ENCODE results near the gene AKAP13. TPM values are rescaled to one million over a fixed set of nuclear protein-coding genes. Genes with fewer than 3 reads are reported as not detected.

Gene AKAP13
- total RNA-seq, 1 experiment from 2014 or later: 49.6 TPM

DNA sequence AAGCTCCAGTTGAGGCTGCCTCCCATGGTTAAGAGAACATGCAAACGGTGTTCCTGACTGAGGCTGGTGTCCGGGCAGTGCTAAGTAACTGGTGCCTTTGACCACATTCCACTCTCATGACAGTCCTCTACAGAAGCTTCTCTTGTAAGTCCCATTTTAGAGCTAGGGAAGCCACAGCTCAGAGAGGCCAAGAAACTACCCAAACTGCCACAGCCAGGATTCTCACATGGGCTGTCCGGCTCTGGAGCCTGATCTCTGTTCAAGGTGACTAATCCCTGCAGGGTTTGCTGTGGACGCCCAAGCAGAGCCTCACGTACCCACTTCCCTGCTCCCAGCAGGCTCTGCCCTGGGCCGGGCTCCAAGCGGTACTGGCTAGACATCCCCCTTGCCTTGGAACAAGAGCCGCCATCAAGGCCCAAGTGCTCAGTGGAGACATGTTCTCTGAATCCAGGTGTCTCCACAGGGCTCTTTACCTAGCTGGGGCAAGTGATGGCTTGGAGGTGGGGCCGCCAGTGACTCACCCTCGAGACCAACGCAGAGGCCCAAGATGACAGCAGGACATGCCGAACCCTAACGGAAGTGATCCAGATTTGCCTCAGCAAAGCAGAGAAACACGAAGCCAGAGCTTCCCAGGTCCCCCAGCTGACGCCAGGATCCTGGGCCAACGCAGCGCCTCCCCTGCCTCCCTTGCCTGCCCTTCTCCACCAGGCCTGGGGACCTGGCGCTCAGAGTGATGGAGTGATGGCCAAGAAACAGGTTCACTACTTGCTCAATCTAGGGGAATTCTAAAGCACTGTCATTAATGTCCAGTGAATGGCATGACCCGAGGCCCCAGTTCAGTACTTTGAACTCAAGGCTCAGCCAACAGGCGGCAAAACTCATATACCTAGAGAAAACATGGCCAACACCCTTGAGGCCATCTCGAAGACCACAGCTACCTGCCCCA lies 390.0 kb downstream of the AKAP13 start:
- H3K4me1 Mint-ChIP-seq (ENCODE audit: low read depth, unreplicated experiment): no peaks in the 10 kb centered on the region
- H3K4me3 ChIP-seq (ENCODE audit: low read depth, low read length): no peak overlapping the region
- no peaks in the 10 kb centered on the region for H3K27me3 ChIP-seq (replicated peaks; ENCODE audit: control insufficient read depth, insufficient read depth, low read length)
- TF ChIP-seq, protein P1, sequence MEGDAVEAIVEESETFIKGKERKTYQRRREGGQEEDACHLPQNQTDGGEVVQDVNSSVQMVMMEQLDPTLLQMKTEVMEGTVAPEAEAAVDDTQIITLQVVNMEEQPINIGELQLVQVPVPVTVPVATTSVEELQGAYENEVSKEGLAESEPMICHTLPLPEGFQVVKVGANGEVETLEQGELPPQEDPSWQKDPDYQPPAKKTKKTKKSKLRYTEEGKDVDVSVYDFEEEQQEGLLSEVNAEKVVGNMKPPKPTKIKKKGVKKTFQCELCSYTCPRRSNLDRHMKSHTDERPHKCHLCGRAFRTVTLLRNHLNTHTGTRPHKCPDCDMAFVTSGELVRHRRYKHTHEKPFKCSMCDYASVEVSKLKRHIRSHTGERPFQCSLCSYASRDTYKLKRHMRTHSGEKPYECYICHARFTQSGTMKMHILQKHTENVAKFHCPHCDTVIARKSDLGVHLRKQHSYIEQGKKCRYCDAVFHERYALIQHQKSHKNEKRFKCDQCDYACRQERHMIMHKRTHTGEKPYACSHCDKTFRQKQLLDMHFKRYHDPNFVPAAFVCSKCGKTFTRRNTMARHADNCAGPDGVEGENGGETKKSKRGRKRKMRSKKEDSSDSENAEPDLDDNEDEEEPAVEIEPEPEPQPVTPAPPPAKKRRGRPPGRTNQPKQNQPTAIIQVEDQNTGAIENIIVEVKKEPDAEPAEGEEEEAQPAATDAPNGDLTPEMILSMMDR (IDR thresholded peaks at IDR 0.05; ENCODE audit: insufficient read depth in 1 of 2, low read depth in 1 of 2, low read length in 1 of 2, severe bottlenecking in 1 of 2, unreplicated experiment in 1 of 2): no peak
- no peak overlapping the region for H3K4me3 Mint-ChIP-seq (ENCODE audit: unreplicated experiment)
- ChIA-PET POLR2A (no interaction called here), CTCF (no interaction called here)
- peaks cover 23% of the 10 kb centered on the region for H3K36me3 Mint-ChIP-seq (ENCODE audit: insufficient read depth, unreplicated experiment)
- no peak for DNase-seq
- H3K27ac Mint-ChIP-seq (ENCODE audit: unreplicated experiment): no peak overlapping the region
- intact Hi-C loops (cut with micrococcal nuclease; ENCODE audit: unreplicated experiment): no loop called here
- no peaks in the 10 kb centered on the region for H3K9me3 ChIP-seq
- BruUV-seq (replicated peaks): no TSS peak
- no peaks in the 10 kb centered on the region for H3K9me3 Mint-ChIP-seq (ENCODE audit: unreplicated experiment)
- H3K36me3 ChIP-seq (ENCODE audit: control insufficient read depth, insufficient read depth, low read length): no peaks in the 10 kb centered on the region
- H3K4me1 ChIP-seq: no peaks in the 10 kb centered on the region
- no peaks in the 10 kb centered on the region for H3K27me3 Mint-ChIP-seq (ENCODE audit: insufficient read depth, unreplicated experiment)

DNA sequence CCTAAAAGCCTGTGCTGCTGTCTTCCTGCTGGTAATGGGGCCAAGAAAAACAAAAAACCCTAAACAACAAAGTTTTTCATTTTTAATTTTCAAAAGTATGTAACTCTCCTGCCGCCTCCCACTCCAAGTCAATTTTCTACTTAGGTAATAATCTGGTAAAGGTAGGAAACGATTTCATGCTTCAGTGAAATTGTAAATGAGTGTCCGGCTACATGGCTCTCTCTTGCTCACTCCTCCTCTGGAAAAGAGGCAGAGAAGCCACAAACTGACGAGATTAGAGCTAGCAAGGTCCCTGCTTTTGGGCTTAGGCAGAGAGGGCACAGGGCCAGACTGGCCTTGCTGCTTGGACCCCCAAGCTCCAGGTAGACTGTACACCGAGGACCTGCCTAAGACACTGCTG lies 390.9 kb downstream of the AKAP13 start:
- Histone ChIP-seq H3K36me3 (ENCODE audit: control insufficient read depth, insufficient read depth, low read length) (no peaks in the 10 kb centered on the region), H3K27me3 (replicated peaks; ENCODE audit: control insufficient read depth, insufficient read depth, low read length) (no peaks in the 10 kb centered on the region), H3K4me1 (no peaks in the 10 kb centered on the region), H3K9me3 (no peaks in the 10 kb centered on the region), H3K4me3 (ENCODE audit: low read depth, low read length) (no peak overlapping the region)
- POLR2A ChIA-PET: no interaction called here
- intact Hi-C loops (cut with micrococcal nuclease; ENCODE audit: unreplicated experiment): no loop called here
- H3K4me1 Mint-ChIP-seq (ENCODE audit: low read depth, unreplicated experiment): no peaks in the 10 kb centered on the region
- H3K27ac Mint-ChIP-seq (ENCODE audit: unreplicated experiment): no peak overlapping the region
- CTCF ChIA-PET: no interaction called here
- H3K4me3 Mint-ChIP-seq (ENCODE audit: unreplicated experiment): no peak overlapping the region
- TF ChIP-seq, protein P1 (IDR thresholded peaks at IDR 0.05; ENCODE audit: insufficient read depth in 1 of 2, low read depth in 1 of 2, low read length in 1 of 2, severe bottlenecking in 1 of 2, unreplicated experiment in 1 of 2): no peak
- no peaks in the 10 kb centered on the region for H3K27me3 Mint-ChIP-seq (ENCODE audit: insufficient read depth, unreplicated experiment)
- no TSS peak for BruUV-seq (replicated peaks)
- H3K36me3 Mint-ChIP-seq (ENCODE audit: insufficient read depth, unreplicated experiment): peaks cover 22% of the 10 kb centered on the region
- DNase-seq: no peak
- no peaks in the 10 kb centered on the region for H3K9me3 Mint-ChIP-seq (ENCODE audit: unreplicated experiment)

DNA sequence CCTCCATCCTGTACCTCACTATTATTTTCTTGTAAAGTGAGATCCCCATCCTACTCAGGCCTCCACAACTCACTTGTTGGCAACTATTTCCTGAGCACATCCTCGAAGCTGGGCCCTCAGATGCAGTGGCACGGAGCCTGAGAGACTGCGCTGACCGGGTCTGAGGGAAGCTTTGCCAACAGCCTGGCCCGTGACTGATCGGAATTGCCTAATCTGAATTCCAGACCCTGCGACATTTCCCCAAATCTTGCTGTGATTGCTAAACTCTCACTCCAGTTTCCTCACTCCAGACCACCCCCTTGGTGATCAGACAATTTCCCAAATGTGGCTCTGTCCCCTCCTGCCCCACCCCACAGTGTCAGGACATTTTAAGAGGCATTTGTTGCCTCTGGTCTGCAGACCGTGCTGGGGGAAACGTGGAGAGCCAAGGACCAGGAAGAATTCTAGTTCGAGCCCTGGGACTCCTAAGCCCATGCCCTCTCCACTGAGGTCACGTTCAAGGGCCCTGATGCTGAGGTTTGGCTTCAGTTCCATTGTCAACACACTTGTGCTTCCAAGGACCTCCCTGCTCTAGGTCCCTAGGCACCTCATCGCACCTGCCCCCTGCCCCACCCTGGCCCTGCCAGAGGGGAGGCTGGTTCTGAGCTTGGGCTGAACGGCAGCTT lies 391.5 kb downstream of the AKAP13 start:
- no peak for DNase-seq
- CTCF ChIA-PET: no interaction called here
- H3K27ac Mint-ChIP-seq (ENCODE audit: unreplicated experiment): no peak overlapping the region
- POLR2A ChIA-PET: no interaction called here
- H3K4me1 ChIP-seq: no peaks in the 10 kb centered on the region
- H3K27me3 ChIP-seq (replicated peaks; ENCODE audit: control insufficient read depth, insufficient read depth, low read length): no peaks in the 10 kb centered on the region
- intact Hi-C loops (cut with micrococcal nuclease; ENCODE audit: unreplicated experiment): no loop called here
- TF ChIP-seq, protein P1 (IDR thresholded peaks at IDR 0.05; ENCODE audit: insufficient read depth in 1 of 2, low read depth in 1 of 2, low read length in 1 of 2, severe bottlenecking in 1 of 2, unreplicated experiment in 1 of 2): no peak
- no peaks in the 10 kb centered on the region for H3K36me3 ChIP-seq (ENCODE audit: control insufficient read depth, insufficient read depth, low read length)
- no TSS peak for BruUV-seq (replicated peaks)
- no peaks in the 10 kb centered on the region for H3K4me1 Mint-ChIP-seq (ENCODE audit: low read depth, unreplicated experiment)
- no peak overlapping the region for H3K4me3 Mint-ChIP-seq (ENCODE audit: unreplicated experiment)
- peaks cover 22% of the 10 kb centered on the region for H3K36me3 Mint-ChIP-seq (ENCODE audit: insufficient read depth, unreplicated experiment)
- no peak overlapping the region for H3K4me3 ChIP-seq (ENCODE audit: low read depth, low read length)
- H3K9me3 ChIP-seq: no peaks in the 10 kb centered on the region
- H3K27me3 Mint-ChIP-seq (ENCODE audit: insufficient read depth, unreplicated experiment): no peaks in the 10 kb centered on the region
- H3K9me3 Mint-ChIP-seq (ENCODE audit: unreplicated experiment): no peaks in the 10 kb centered on the region
